CD4-positive, alpha-beta memory T cell (primary cell): ENCODE data around the gene CFP. TPM values are rescaled to one million over a fixed set of nuclear protein-coding genes. Genes with fewer than 3 reads are reported as not detected.
"Not testable (repeated sequence)": the region's sequence is repeated elsewhere in the genome, so short reads cannot be mapped to it uniquely, and the experiment has no call there.

Experiments used
- CTCF ChIA-PET: fragments of 350-600 bp; sonication (Branson Sonifier 250); formaldehyde crosslinking; loops from one replicate; lab custom pipeline; 2021; ENCODE audit warnings: inconsistent platforms; ENCODE audit not compliant: partially characterized antibody; lab: Charles Lee
- POLR2A ChIA-PET: fragments of 350-600 bp; sonication (Branson Sonifier 250); formaldehyde crosslinking; loops from one replicate; lab custom pipeline; 2021; ENCODE audit not compliant: partially characterized antibody; lab: Charles Lee
- DNase-seq, 5 donors: peaks; one replicate each; pipeline versions ENCODE4 v3.0.0 to v3.0.0-alpha.2; 2020 to 2022; ENCODE audit warnings: mixed read lengths in 1 of 5
- H3K27ac ChIP-seq: one replicate; pipeline ENCODE4 v1.7.0; 2013; ENCODE audit warnings: low read depth, low read length
- H3K27me3 ChIP-seq: 2 replicates; pipeline ENCODE4 v1.7.0; 2013; ENCODE audit warnings: mild to moderate bottlenecking, low read length, moderate library complexity; ENCODE audit not compliant: insufficient read depth
- H3K36me3 ChIP-seq: 2 replicates; pipeline ENCODE4 v1.7.0; 2013; ENCODE audit warnings: mild to moderate bottlenecking, low read length, moderate library complexity; ENCODE audit not compliant: insufficient read depth
- H3K4me1 ChIP-seq: 2 replicates; pipeline ENCODE4 v1.7.0; 2013; ENCODE audit warnings: mild to moderate bottlenecking, low read length, moderate library complexity; ENCODE audit not compliant: insufficient read depth
- H3K4me3 ChIP-seq, 2 donors: one replicate each; pipeline ENCODE4 v1.7.0; 2013; ENCODE audit warnings: low read length in 2 of 2, mild to moderate bottlenecking in 1 of 2
- H3K9me3 ChIP-seq, 2 donors: one replicate each; pipeline ENCODE4 v1.7.0; 2013; ENCODE audit warnings: low read length in 2 of 2, control low read depth in 1 of 2; ENCODE audit not compliant: control insufficient read depth in 1 of 2
- H3K27ac Mint-ChIP-seq, 7 donors: one replicate each; pipeline ENCODE4 v1.8.0; 2020 to 2021; ENCODE audit warnings: mixed read lengths in 7 of 7, mild to moderate bottlenecking in 6 of 7, inconsistent platforms in 3 of 7, moderate library complexity in 3 of 7
- H3K27me3 Mint-ChIP-seq, 2 donors: one replicate each; pipeline ENCODE4 v1.8.0; 2020 to 2021; ENCODE audit warnings: mixed read lengths in 2 of 2
- H3K36me3 Mint-ChIP-seq, 2 donors: one replicate each; pipeline ENCODE4 v1.8.0; 2020 to 2021; ENCODE audit warnings: mixed read lengths in 2 of 2, inconsistent platforms in 1 of 2, mild to moderate bottlenecking in 1 of 2
- H3K4me1 Mint-ChIP-seq, 4 donors: one replicate each; pipeline ENCODE4 v1.8.0; 2020 to 2021; ENCODE audit warnings: mixed read lengths in 4 of 4, mild to moderate bottlenecking in 1 of 4
- H3K4me3 Mint-ChIP-seq, 8 donors: one replicate each; pipeline ENCODE4 v1.8.0; 2020 to 2021; ENCODE audit warnings: mixed read lengths in 8 of 8, mild to moderate bottlenecking in 7 of 8, moderate library complexity in 6 of 8, inconsistent platforms in 3 of 8
- H3K9me3 Mint-ChIP-seq, 8 donors: one replicate each; pipeline ENCODE4 v1.8.0; 2020 to 2021; ENCODE audit warnings: mixed read lengths in 8 of 8, mild to moderate bottlenecking in 5 of 8, inconsistent platforms in 3 of 8, moderate library complexity in 1 of 8
- intact Hi-C: fragments of 100-400 bp; cut with micrococcal nuclease; formaldehyde crosslinking; loops from one replicate; pipeline ENCODE4 v1.15.1; 2023
- polyA plus RNA-seq, 2 donors: library from polyadenylated mRNA; unstranded; fragments of 300-500 nt; fragmentation: Illumina TruSeq; gene quantifications; one replicate each; pipeline ENCODE4 v1.2.3, GENCODE V29; 2021
- total RNA-seq, 2 experiments: library from RNA; stranded (reverse); gene quantifications; one replicate each; pipeline ENCODE4 v1.2.3, GENCODE V29; 2021

Gene CFP
- total RNA-seq = 10 to 100 TPM; 28.4 to 29.0 TPM
- 10 to 100 TPM; 13.5 to 16.4 TPM for polyA plus RNA-seq

DNA sequence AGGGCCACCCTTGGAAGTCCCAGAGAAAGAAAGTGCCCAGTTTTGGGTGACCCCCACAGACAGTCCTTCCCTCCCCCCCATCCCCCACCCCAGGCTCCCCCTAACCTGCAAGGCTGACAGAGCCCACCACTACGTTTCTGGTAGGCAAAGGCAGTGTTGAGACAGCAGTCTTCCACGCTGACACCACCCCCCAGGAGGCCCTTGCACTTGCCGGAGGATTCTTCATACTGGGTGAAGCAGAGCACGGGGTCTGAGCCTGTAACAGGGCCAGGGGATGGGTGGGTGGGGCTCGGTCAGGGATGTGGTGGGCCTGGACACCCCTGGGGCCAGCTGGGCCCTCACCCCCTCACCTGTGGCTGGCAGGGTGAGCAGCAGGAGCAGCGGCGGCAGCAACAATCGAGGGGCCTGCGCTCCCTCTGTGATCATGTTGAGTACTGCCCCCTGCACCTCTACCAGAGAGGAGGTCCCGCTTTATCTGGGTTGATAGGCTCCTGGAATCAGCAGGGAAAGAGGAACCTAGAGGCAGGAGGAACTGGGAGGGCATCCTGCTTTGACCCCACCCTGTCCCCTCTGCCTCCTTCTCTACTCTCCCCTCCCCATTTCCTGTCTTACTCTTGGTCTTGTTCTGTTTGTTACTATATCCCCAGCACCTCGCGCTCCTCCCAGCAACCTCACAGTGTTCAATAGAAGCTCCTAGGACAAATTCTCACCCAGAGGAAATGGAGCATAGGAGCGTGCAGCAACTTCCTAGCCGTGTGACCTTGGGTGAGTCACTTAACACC is at the start of gene CFP:
TSS of gene CFP (minus strand) at position 512 of the 782 bp plus-strand sequence. CDS start at position 426, 86 bp downstream.
- intact Hi-C loops = loop anchor here (1.0 kb wide), 1 partner anchor 68 kb away; the partner anchor contains the start of gene ARAF
- Histone ChIP-seq H3K4me3 (peak within 1 kb of the TSS; percentile 17 to 30), H3K4me1 (peaks cover 17% of the 10 kb centered on the region), H3K36me3 (no peaks in the 10 kb centered on the region), H3K27me3 (no peaks in the 10 kb centered on the region), H3K9me3 (no peaks in the 10 kb centered on the region), H3K27ac (peak within 1 kb of the TSS; percentile 21)
- Mint-ChIP-seq H3K9me3 (no peaks in the 10 kb centered on the region), H3K27ac (peak within 1 kb of the TSS; percentile 65 to 94 (median 88)), H3K36me3 (peaks cover 0 to 9% of the 10 kb centered on the region in 2 donors), H3K27me3 (no peaks in the 10 kb centered on the region), H3K4me1 (peaks cover 11 to 20% (median 18%) of the 10 kb centered on the region in 4 donors), H3K4me3 (peak within 1 kb of the TSS; percentile 80 to 90 (median 86))
- ChIA-PET POLR2A (interaction anchor here (0.6 to 3.3 kb wide), 8 partner anchors 9 to 68 kb away, joined by 3 to 9 read pairs (median 7); partner anchors contain the start of genes ELK1, SYN1 and TIMP1), CTCF (interaction anchor here (0.9 to 1.4 kb wide), 9 partner anchors 10 to 105 kb away, joined by 3 to 7 read pairs (median 3); partner anchors contain the start of gene ELK1)
- DNase-seq = peak in 2 of 5 donors; percentile 18 to 24

GRCh38 chrX:47675959-47676859 is 46.5 kb upstream of the CFP start:
- H3K4me3 Mint-ChIP-seq, H3K4me1 ChIP-seq, H3K27me3 Mint-ChIP-seq, H3K9me3 ChIP-seq, DNase-seq, H3K27ac Mint-ChIP-seq, H3K36me3 Mint-ChIP-seq, H3K27ac ChIP-seq, H3K4me1 Mint-ChIP-seq, H3K9me3 Mint-ChIP-seq, H3K27me3 ChIP-seq, POLR2A ChIA-PET, CTCF ChIA-PET, intact Hi-C loops, H3K4me3 ChIP-seq, H3K36me3 ChIP-seq: not testable (repeated sequence)

DNA sequence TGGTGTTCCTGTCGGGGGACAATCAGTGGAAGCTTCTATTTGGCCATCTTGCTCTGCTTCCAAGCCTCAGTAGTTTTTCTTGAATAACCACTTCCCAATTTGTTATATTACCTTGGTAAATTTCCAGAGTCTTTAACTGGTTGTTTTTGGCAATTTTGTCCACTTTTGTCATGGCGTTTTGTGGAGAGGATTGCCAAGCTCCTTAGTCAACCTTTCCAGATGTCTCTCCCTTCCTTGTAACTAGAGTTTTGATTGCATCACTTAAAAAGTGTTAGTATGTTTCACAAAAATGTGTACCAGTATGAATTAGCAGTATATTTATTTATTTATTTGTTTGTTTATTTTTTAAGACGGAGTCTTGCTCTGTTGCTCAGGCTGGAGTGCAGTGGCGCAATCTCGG is 45.0 kb upstream of the CFP start:
- ChIA-PET POLR2A (no interaction called here), CTCF (no interaction called here)
- Mint-ChIP-seq H3K27ac (no peak overlapping the region), H3K4me1 (no peaks in the 10 kb centered on the region), H3K4me3 (no peak overlapping the region), H3K36me3 (no peaks in the 10 kb centered on the region), H3K27me3 (no peaks in the 10 kb centered on the region), H3K9me3 (peaks cover 0 to 3% (median 0%) of the 10 kb centered on the region in 8 donors)
- Histone ChIP-seq H3K4me1 (no peaks in the 10 kb centered on the region), H3K27ac (no peak overlapping the region), H3K27me3 (no peaks in the 10 kb centered on the region), H3K4me3 (no peak overlapping the region), H3K9me3 (no peaks in the 10 kb centered on the region), H3K36me3 (no peaks in the 10 kb centered on the region)
- no peak for DNase-seq
- intact Hi-C loops = no loop called here

GRCh38 chrX:47665797-47666196 is 36.1 kb upstream of the CFP start:
- H3K27ac Mint-ChIP-seq, DNase-seq, H3K27me3 Mint-ChIP-seq, H3K4me3 ChIP-seq, H3K27ac ChIP-seq, H3K36me3 ChIP-seq, H3K4me1 ChIP-seq, CTCF ChIA-PET, H3K9me3 Mint-ChIP-seq, intact Hi-C loops, H3K9me3 ChIP-seq, H3K27me3 ChIP-seq, POLR2A ChIA-PET, H3K4me1 Mint-ChIP-seq, H3K4me3 Mint-ChIP-seq, H3K36me3 Mint-ChIP-seq: not testable (repeated sequence)

DNA sequence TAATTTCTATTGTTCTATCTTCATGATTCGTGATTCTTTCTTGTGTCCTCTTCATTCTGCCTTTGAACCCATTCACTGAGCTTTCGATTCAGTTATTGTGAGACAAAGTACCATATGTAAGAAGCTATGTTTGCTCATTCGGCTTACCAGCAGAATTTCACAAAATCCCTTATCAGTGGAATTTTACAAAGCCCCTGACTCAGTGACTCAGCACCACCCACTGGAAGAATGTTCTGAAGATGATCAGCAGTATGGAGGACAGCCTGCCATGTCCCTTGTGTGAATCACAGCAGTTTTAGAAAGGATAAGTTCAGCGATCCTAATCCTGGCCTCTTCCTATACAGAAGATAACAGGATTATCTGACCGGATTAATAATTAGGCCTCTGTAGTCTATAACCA is 35.0 kb upstream of the CFP start:
- intact Hi-C loops = no loop called here
- POLR2A ChIA-PET = no interaction called here

DNA sequence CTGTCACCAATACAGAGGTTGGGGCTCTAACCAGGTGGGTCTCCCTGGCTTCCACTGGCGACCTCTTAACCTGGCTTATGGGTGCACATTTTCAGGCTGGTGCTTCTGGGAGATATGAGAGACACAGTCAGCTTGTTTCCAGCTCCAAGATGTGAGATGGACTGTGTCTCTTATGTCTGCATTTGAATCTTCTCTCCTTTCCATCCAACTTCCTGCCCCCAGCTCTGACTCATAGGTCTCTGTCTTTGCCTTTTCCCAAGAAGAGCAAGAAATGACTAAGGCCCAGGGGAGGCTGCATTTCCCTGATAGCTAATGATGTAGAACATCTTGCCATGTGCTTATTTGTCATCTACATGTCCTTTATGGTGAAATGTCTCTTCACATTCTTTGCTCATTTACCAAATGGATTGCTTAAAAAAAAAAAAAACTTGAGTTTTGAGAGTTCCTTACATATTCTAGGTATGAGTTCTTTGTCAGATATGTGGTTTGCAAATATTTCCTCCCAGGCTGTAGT is 32.5 kb upstream of the CFP start:
- Mint-ChIP-seq H3K4me3 (no peak overlapping the region), H3K9me3 (peaks cover 0 to 2% (median 0%) of the 10 kb centered on the region in 8 donors), H3K4me1 (peaks cover 3 to 18% (median 5%) of the 10 kb centered on the region in 4 donors), H3K27me3 (no peaks in the 10 kb centered on the region), H3K36me3 (peaks cover 0 to 7% of the 10 kb centered on the region in 2 donors), H3K27ac (peak overlapping the region in 2 of 7 donors; percentile 29 to 60)
- Histone ChIP-seq H3K9me3 (no peaks in the 10 kb centered on the region), H3K4me1 (peaks cover 16% of the 10 kb centered on the region), H3K27me3 (no peaks in the 10 kb centered on the region), H3K27ac (no peak overlapping the region), H3K4me3 (no peak overlapping the region), H3K36me3 (peaks cover 6% of the 10 kb centered on the region)
- no peak for DNase-seq
- ChIA-PET CTCF (no interaction called here), POLR2A (no interaction called here)
- intact Hi-C loops = no loop called here

More for the DNA sequence above, 35.0 kb upstream of the CFP start:
- DNase-seq = no peak
- H3K4me3 ChIP-seq = no peak overlapping the region
- no peaks in the 10 kb centered on the region for H3K27me3 ChIP-seq
- H3K9me3 ChIP-seq = no peaks in the 10 kb centered on the region
- no peak overlapping the region for H3K27ac Mint-ChIP-seq
- H3K4me1 Mint-ChIP-seq = no peaks in the 10 kb centered on the region
- H3K27me3 Mint-ChIP-seq = no peaks in the 10 kb centered on the region
- H3K4me3 Mint-ChIP-seq = no peak overlapping the region
- no peaks in the 10 kb centered on the region for H3K9me3 Mint-ChIP-seq
- no peaks in the 10 kb centered on the region for H3K36me3 ChIP-seq
- CTCF ChIA-PET = no interaction called here
- no peaks in the 10 kb centered on the region for H3K36me3 Mint-ChIP-seq
- peaks cover 3% of the 10 kb centered on the region for H3K4me1 ChIP-seq
- no peak overlapping the region for H3K27ac ChIP-seq

GRCh38 chrX:47661539-47661938 is 31.8 kb upstream of the CFP start:
- POLR2A ChIA-PET = no interaction called here
- Histone ChIP-seq H3K27me3 (no peaks in the 10 kb centered on the region), H3K4me1 (peaks cover 16% of the 10 kb centered on the region), H3K4me3 (no peak overlapping the region), H3K36me3 (peaks cover 13% of the 10 kb centered on the region), H3K9me3 (no peaks in the 10 kb centered on the region), H3K27ac (no peak overlapping the region)
- intact Hi-C loops = no loop called here
- CTCF ChIA-PET = no interaction called here
- no peak overlapping the region for H3K4me3 Mint-ChIP-seq
- H3K9me3 Mint-ChIP-seq = peaks cover 0 to 2% (median 0%) of the 10 kb centered on the region in 8 donors
- peaks cover 3 to 19% (median 8%) of the 10 kb centered on the region in 4 donors for H3K4me1 Mint-ChIP-seq
- H3K27me3 Mint-ChIP-seq = no peaks in the 10 kb centered on the region
- peaks cover 0 to 12% of the 10 kb centered on the region in 2 donors for H3K36me3 Mint-ChIP-seq
- H3K27ac Mint-ChIP-seq = no peak overlapping the region
- DNase-seq = no peak
